Lung microvascular endothelial cell (primary cell): ENCODE measurements around the gene ERMAP. TPM values are rescaled to one million over a fixed set of nuclear protein-coding genes. Genes with fewer than 3 reads are reported as not detected.

Experiments
- DNase-seq, 2 donors: peaks; one replicate each; pipeline versions ENCODE4 v3.0.0 to v3.0.0-alpha.2; 2010; ENCODE audit warnings: low read depth in 2 of 2
- total RNA-seq: library from RNA; depleted of rRNA; stranded (reverse); fragments of >200 nt; gene quantifications from 2 replicates; pipeline ENCODE4 v1.2.1, GENCODE V29; 2014

Gene ERMAP
- 6.1 and 7.1 TPM in 2 replicates for total RNA-seq

GRCh38 chr1:42816585-42817439 is at the start of gene ERMAP, which contains the start of gene SVBP:
TSS of gene ERMAP (plus strand) at chr1:42817122. CDS start at chr1:42830449, 13,327 bp downstream.
TSS of gene SVBP (minus strand) at chr1:42817397. CDS start at chr1:42816544, 853 bp downstream.
- peak; percentile 89 to 93 for DNase-seq

DNA sequence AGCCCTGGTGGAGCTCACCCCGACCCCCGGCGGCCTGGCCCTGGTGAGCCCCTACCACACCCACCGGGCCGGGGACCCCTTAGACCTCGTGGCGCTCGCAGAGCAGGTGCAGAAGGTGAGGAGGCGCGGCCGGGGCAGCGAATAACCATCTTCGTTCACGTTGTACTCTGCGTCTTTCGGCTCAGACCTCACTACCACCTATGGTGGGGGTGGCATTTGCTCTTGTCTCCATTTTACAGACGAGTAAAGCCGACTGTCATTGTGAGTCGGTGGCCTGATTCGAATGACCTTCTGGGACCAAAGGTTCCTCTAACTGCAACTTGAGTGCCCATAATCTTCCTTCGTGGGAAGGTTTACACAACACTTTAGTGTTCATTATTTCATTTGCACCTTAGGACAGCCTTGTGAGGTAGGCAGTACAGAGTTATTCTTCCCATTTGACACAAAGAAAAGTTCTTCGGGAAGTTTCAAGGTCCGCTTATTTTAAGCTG is 49.4 kb upstream of the ERMAP start:
- DNase-seq: no peak

DNA sequence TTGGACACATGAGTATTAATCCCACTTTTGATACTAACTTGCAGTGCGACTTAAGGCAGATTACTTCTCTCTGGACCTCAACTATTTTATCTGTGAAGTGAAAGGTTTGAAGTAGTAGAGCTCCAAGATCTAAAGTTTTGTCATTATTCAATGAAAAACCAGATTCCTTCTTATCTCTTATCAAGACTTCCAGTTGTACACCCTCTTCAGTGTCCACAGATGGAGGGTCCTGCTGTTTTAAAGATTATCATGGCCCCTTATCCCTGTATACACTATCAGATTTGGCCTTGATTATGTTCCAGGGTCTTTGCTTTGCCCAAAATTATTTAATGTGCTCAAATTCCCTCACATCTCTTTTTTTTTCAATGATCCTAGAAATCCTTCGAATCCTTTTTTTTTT is 48.8 kb upstream of the ERMAP start:
- DNase-seq: no peak

- DNase-seq: no peak
Measured at GRCh38 chr1:42769811-42770210, 47.1 kb upstream of the ERMAP start.

DNA sequence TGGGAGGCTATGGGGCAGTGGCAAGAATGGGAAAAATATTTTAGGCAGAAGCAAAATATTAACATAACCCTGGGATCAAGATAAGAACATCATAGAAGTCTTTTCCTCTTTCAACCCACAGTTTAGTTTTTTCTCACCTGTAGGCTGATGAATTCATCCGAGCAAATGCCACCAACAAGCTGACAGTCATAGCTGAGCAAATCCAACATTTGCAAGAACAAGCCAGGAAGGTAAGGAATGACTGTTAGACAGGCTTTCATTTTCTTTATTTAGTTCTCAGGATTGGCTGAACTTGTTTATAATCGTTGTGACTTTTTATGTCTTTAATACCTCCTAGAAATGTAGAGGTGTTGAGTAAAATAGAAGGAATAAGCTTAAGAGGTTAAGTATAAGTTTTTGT is 43.5 kb upstream of the ERMAP start:
- no peak for DNase-seq

DNA sequence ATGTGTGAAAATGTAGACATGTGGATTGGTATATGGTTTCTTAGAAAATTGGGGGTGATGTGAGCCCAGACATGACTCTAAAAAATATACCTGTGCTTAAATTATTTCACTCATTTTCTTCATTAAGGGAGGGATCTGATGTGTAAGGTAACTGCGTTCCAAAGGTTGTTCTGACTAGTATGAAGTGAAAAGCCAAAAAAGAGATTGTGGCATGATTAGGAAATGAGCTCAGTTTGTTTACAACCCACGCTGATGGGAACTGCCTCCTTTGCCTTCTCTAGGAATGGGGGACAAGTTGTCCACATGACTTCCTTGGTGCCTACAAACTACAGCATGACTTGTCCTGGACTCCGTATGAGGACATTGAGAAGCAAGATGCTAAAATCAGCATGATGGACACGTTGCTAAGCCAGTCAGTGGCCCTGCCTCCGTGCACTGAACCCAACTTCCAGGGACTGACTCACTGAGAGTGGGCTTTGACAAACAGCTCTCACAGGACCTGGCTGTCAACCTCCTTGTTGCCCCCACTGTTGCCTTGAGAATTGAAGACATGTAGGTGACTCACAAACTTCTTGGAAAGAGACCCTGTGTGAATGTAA is 41.9 kb upstream of the ERMAP start:
- peak in 1 of 2 donors; percentile 15 for DNase-seq

- DNase-seq: no peak
Measured at GRCh38 chr1:42776502-42776901, 40.4 kb upstream of the ERMAP start.

GRCh38 chr1:42777852-42778251 is 39.1 kb upstream of the ERMAP start:
- DNase-seq: peak; percentile 57 to 70

DNA sequence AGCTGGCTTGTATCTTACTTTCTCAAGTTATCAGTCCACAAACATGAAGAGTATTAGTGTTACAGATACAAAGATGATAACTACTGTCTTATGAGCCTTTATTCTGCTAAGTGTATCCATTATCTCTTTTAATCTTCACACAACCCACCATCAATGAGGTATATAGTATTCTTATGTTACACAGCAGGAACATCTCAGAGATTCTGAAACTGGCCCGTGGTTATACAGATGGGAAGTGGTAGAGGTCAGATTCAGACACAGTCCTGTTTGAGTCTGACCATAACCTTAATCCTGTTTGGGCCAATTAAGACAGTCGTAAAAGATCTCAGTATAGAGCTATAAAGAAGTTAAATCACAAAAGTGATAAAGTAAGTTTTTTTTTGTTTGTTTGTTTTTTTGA is 37.2 kb upstream of the ERMAP start:
- DNase-seq: no peak

- DNase-seq: no peak
Measured at GRCh38 chr1:42780176-42780575, 36.7 kb upstream of the ERMAP start.

DNA sequence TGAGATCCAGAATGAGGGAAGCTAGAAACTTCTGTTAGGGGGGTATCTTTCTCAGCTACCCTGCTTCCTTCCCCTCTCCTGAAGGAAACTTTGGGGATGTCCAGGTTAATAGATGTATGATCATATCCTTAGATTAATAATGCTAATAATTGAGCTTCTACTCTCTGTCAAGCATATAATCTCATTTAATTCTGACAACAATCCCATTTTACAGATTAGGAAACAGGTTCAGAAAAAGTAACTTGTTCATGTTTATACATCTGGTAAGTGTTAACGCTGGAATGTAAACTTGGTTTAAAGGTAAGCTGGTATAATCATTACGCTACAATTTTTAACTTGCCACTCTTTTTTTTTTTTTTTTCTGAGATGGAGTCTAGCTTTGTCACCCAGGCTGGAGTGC is 33.8 kb upstream of the ERMAP start:
- DNase-seq: no peak

DNA sequence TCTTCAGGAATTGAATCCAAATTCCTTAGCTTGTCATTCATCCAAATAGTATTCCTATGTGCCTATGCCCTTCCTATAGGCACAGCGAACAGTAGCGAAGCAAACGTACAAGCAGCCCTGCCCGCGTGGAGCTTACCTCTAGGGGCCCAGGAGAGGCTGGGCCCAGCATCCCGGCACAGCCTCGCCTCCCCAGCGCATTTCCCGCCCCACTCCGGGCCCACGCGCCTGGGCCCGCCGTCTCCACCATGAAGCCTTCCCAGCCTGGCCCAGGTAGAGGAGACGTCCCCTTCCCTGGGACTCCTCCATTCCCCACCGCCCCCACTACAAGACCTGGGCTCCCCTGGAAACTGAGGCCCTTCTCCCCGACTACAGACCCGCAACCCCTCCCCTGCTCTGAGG is 32.4 kb upstream of the ERMAP start:
- DNase-seq: no peak

DNA sequence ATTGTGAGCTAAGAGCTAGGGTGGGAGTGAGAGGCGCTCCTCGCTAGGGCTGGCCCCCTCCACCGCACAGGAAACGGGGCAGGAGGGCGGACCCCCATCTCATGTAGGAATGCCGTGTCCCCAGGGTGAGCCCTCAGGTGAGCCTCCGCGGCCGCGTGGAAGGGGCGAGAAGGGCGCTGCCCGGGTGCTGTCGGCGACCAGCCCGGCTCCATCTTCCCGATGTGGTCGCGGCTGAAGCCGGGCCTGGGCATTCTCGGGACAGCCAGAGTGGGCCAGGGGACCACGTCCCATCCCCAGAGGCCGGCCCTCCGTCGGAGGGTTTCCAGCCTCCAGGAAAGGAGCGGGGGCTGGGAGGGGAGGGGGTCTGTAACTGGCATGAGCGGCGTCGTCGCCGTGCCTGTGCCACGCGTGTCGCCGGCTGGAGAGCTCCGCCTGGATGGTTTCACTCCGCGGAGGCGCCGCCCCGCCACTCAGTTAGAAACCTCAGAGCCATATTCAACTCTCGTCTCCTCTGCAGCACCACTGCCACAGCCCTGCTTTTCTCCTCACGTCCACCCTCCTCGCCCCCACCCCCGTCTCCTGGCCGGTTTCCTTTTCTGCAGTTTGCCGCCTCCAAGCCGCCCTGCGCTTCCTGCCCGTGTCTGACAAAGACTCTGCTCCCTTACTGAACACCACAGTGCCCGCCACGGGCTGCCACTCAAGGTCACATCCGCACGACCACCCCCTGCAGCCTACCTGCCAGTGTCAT is 31.8 kb upstream of the ERMAP start, which contains the start of gene TMEM269:
TSS of gene TMEM269 (plus strand) at position 46 of the 748 bp plus-strand sequence. CDS start 4,903 bp downstream, outside the sequence.
- peak; percentile 17 to 35 for DNase-seq

GRCh38 chr1:42786097-42786496 is 30.8 kb upstream of the ERMAP start:
- no peak for DNase-seq

GRCh38 chr1:42788021-42788420 is 28.9 kb upstream of the ERMAP start:
- DNase-seq: no peak

GRCh38 chr1:42793824-42794223 is 23.1 kb upstream of the ERMAP start:
- DNase-seq: no peak

- no peak for DNase-seq
Measured at GRCh38 chr1:42797414-42797813, 19.5 kb upstream of the ERMAP start.

GRCh38 chr1:42797979-42798378 is 18.9 kb upstream of the ERMAP start:
- no peak for DNase-seq

- no peak for DNase-seq
Measured at GRCh38 chr1:42801832-42802473, 15.0 kb upstream of the ERMAP start.

GRCh38 chr1:42806171-42806570 is 10.8 kb upstream of the ERMAP start:
- no peak for DNase-seq

- no peak for DNase-seq
Measured at GRCh38 chr1:42806593-42806992, 10.3 kb upstream of the ERMAP start.
